Activated T-cell treated with anti-CD3 and anti-CD28 coated beads for 1 hour (primary cell): Measurements from ENCODE around the gene GSAP.

Source experiments
- DNase-seq: peaks from one replicate; pipeline ENCODE4 v3.0.0-alpha.2; 2020; ENCODE audit warnings: low read depth

The GSAP gene

GRCh38 chr7:77438131-77438530, 22.0 kb upstream of the GSAP start:
- DNase-seq = no peak

GRCh38 chr7:77434570-77435275, 18.6 kb upstream of the GSAP start:
- no peak for DNase-seq

DNA sequence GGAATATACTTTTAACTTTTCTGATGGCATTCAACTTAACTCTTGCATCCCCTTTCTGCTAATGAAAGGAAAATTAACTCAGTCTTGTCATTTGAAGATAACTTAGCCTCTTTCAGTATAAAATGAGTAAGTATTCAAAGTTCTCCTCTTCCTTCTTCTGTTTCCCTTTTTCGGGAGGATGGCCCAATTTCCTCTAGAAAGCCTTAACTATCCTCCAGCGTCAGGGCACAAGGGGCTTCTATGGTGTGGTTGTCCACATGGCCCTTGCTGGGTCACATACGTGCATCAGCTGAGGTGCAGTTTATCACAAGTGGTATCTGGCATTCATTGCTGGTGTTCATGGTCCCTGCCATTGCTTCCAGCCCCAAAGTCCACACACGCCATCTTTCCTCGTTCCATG, 17.8 kb upstream of the GSAP start:
- no peak for DNase-seq

GRCh38 chr7:77430927-77431326, 14.8 kb upstream of the GSAP start:
- DNase-seq = no peak

GRCh38 chr7:77428777-77429231, 12.7 kb upstream of the GSAP start:
- no peak for DNase-seq

GRCh38 chr7:77427996-77428603, 12.0 kb upstream of the GSAP start:
- no peak for DNase-seq

DNA sequence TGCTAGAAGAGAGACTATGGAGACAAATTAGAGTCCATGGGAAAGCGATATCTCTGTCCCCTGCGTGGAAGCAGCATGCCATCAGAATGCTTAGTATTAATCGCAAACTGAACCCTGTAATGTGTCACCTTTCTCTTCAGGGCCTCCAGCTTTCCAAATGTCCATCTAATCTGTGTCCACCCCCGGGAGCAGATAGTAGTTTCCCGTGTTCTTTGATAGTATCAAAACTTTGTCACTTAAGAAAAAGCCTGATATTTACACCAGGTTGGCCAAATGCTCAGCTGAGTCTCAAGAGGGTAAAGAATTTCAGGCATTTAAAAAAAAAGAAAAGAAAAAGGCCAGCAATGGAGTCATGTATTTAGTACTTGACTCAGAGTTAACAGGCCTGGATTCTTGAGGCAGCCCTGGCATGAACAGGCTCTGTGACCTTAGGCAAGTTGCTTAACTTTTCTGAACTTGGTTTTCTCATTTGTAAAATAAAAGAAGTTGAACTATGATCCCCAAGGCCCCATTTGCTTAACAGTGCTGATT, 10.4 kb upstream of the GSAP start:
- DNase-seq = no peak

DNA sequence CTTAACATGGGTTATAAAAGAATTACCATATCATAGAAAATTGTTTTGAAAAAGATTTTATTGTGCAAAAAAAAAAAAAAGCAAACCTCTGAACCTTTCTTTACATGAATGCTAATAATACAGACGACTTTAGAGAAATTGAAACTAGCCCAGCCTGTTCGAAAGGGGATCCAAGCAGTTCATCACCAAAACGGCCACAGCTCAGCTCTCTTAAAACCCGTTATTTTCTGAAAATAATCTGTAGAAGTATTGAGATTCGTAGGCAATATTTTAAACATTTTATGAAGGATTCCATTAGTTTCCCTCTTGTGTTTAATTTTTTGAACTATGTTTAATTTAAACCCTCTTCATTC, 9.9 kb upstream of the GSAP start:
- no peak for DNase-seq

DNA sequence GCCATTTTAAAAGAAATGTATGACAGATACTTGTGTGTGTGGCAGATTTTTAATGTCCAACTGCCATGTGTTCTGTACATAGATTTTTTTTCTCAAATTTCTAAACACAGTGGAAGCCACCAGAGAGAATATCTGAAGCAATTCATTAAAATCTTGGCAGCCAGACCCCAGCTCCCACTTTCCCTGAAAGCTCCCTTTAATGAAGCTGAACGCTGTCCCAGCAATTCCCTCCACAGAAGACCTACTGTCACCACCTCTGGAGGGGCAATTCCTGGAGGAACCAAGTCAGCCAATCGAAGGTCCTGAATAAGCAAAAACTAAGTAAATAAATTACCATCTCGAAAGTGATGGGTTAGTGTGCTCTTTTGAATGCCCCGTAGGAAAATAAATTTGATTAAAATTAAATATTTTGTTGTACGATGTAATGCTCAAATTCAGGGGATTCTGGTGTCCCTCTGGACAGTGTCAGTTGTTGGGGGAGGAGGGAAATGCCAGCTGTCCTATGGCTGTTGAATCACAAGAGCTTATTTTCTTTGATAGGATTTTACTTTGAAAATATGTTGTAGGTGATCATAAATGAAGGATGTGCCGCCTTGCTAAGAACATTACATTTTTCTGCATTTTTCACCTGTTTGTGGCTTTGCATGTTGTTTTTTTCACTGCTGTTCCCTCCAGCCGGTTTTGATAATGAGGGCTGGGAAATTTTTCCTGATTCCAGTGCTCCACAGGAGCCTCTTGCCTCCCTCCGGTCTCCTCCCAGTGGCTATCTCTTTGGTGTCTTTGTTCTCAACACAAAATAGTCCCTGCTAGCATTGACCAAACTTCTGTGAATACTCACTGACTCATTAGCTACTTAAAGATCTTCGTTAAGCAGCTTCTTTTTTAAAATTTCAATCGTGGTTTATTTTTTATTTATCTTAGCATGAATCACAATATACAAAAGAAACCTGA, 9.2 kb upstream of the GSAP start:
- DNase-seq = no peak

DNA sequence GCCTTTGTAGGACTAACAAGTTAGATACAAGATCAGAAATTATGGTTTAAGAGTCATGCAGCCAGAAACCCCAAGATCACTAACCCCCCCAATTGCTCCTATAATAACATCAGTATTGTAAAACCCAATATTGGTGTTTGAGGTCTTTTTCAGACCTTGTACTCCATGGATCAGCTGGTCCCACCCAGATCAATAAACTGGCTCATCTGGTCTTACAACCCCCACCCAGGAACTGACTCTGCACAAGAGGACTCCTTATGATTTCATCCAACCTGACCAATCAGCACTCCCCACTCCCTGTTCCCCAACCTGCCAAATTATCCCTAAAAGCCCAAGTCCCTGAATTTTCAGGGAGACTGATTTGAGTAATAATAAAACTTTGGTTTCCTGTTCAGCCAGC, 6.4 kb upstream of the GSAP start:
- no peak for DNase-seq

GRCh38 chr7:77420986-77421672, 5.0 kb upstream of the GSAP start:
- DNase-seq = no peak

GRCh38 chr7:77420438-77420837, 4.3 kb upstream of the GSAP start:
- no peak for DNase-seq

DNA sequence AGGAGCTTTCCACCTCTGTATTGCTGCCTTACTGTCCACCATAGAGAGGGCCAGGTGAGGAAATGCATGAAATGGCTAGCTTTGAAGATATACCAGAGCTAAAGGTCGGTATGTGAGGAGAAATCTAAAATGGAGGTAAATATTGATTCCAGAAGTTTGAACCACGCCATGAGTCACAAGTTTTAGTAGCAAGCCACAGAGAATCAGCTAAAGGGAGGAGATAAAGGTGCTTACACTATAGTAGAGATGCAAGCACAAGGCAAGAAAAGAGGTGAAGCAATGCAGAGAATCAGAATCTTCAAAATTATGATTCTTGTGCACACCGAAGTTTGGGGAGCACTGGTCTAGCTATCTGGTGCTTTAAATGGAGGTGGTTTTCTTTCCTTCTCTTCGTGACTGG, 3.0 kb upstream of the GSAP start:
- DNase-seq = no peak

- no peak for DNase-seq
Measured at GRCh38 chr7:77417801-77418200, 1.7 kb upstream of the GSAP start.

GRCh38 chr7:77416621-77417371, 647 bp upstream of the GSAP start:
- no peak for DNase-seq

- DNase-seq = peak; percentile 2
Measured at GRCh38 chr7:77415476-77415822, 700 bp downstream of the GSAP start.

- DNase-seq = no peak
Measured at GRCh38 chr7:77413861-77414424, 2.2 kb downstream of the GSAP start.

GRCh38 chr7:77413128-77413527, 3.0 kb downstream of the GSAP start:
- no peak for DNase-seq

DNA sequence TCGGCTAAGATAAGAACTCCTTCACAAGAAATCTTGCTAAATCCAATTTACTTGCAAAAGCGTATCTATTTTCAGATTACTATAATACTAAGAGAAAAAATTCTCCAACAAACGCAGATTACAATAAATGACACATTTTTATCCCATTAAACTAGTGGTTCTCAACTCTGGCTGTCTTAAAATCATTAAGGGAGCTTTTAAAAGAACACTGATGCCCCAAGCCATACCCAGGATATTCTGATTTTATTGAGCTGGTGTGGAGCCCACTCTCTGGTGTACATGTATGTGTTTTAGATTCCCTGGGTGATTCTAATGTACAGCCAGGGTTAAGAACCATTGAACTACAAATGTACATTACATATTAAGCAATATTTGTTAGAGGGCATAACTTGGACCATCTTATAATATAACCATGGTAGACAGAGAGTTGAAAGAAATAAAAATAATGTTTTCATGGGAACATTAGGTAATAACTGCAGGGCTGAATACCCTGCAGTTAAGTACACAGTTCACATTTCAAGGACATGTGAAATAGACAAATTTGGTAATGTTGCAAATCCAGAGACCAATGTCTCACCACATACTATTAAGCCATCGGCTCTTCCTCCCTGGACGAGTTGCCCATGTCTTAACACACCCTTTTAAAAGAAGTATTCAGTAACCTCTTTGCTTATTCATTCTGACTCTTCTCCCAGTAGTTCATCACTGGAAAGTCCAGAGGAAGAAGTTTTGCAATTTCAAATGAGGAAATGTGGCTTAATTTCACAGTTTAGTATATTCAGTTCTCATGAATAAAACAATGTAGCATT, 6.2 kb downstream of the GSAP start:
- no peak for DNase-seq
